NCI-H128 (cell line): Measurements from ENCODE around the gene SLC6A8.

Source experiments
- DNase-seq: peaks from one replicate; lab custom pipeline; 2025; ENCODE audit not compliant: unreplicated experiment; lab: John Stamatoyannopoulos, UW

SLC6A8 gene

GRCh38 chrX:153648358-153649177 lies 39.2 kb upstream of the SLC6A8 start:
- no peak for DNase-seq

GRCh38 chrX:153649178-153649914 lies 38.4 kb upstream of the SLC6A8 start:
- DNase-seq, result no peak

GRCh38 chrX:153649915-153650782 lies 37.6 kb upstream of the SLC6A8 start:
- DNase-seq, result no peak

- DNase-seq, result no peak
Observed at GRCh38 chrX:153650959-153651358, 36.8 kb upstream of the SLC6A8 start.

GRCh38 chrX:153651540-153652079 lies 36.1 kb upstream of the SLC6A8 start:
- DNase-seq, result no peak

- DNase-seq, result no peak
Observed at GRCh38 chrX:153653556-153653955, 34.2 kb upstream of the SLC6A8 start.

GRCh38 chrX:153657161-153657560 lies 30.6 kb upstream of the SLC6A8 start:
- no peak for DNase-seq

GRCh38 chrX:153659268-153659667 lies 28.5 kb upstream of the SLC6A8 start:
- DNase-seq, result no peak

GRCh38 chrX:153662266-153662665 lies 25.5 kb upstream of the SLC6A8 start:
- no peak for DNase-seq

- DNase-seq, result no peak
Observed at GRCh38 chrX:153665726-153666306, 21.9 kb upstream of the SLC6A8 start.

GRCh38 chrX:153667281-153667955 lies 20.3 kb upstream of the SLC6A8 start:
- DNase-seq, result no peak

GRCh38 chrX:153667956-153668396 lies 19.8 kb upstream of the SLC6A8 start:
- peak; percentile 56 for DNase-seq

GRCh38 chrX:153668423-153669173 lies 19.1 kb upstream of the SLC6A8 start:
- DNase-seq, result no peak

GRCh38 chrX:153669174-153669890 lies 18.4 kb upstream of the SLC6A8 start:
- DNase-seq, result no peak

- DNase-seq, result no peak
Observed at GRCh38 chrX:153669901-153670731, 17.6 kb upstream of the SLC6A8 start.

- DNase-seq, result no peak
Observed at GRCh38 chrX:153670748-153671588, 16.8 kb upstream of the SLC6A8 start.
